GM10248 (cell line): ENCODE results near the gene SLC25A13.
A peak's percentile ranks its signal among the peaks of the same experiment; 100 is the strongest.
"Not testable (repeated sequence)": the region's sequence is repeated elsewhere in the genome, so short reads cannot be mapped to it uniquely, and the experiment has no call there.

ENCODE experiments used
- CTCF ChIA-PET: fragments of 300-600 bp; sonication (Branson Sonifier 250); formaldehyde crosslinking; extraction: SDS; loops from one replicate; lab custom pipeline; 2021; ENCODE audit warnings: antibody characterized with exemption; lab: Yijun Ruan, JAX
- POLR2A ChIA-PET: fragments of 350-650 bp; sonication (Branson Sonifier 250); formaldehyde crosslinking; extraction: SDS; loops from one replicate; lab custom pipeline; 2020; ENCODE audit warnings: antibody characterized with exemption; lab: Yijun Ruan, JAX
- DNase-seq: peaks from one replicate; pipeline ENCODE4 v3.0.0; 2012; ENCODE audit errors: extremely low spot score
- CTCF ChIP-seq: IDR thresholded peaks from 2 replicates; pipeline ENCODE4 v1.5.1; 2012; ENCODE audit warnings: mild to moderate bottlenecking, low read depth; ENCODE audit errors: extremely low read depth, missing control alignments, control extremely low read depth

Gene SLC25A13

GRCh38 chr7:96327429-96327828, 5.5 kb upstream of the SLC25A13 start:
- ChIA-PET CTCF (interaction anchor here (1.2 kb wide), 1 partner anchor 252 kb away, joined by 3 read pairs; no protein-coding TSS in a partner anchor), POLR2A (no interaction called here)
- TF ChIP-seq CTCF, result no peak
- no peak for DNase-seq

- DNase-seq, POLR2A ChIA-PET: not testable (repeated sequence)
- CTCF ChIA-PET, result interaction anchor here (1.2 kb wide), 1 partner anchor 252 kb away, joined by 3 read pairs; no protein-coding TSS in a partner anchor
Observed at GRCh38 chr7:96326752-96327151, 4.9 kb upstream of the SLC25A13 start.

GRCh38 chr7:96322847-96323461, 1.1 kb upstream of the SLC25A13 start:
- DNase-seq, result no peak
- CTCF ChIA-PET, result no interaction called here
- TF ChIP-seq CTCF, result no peak
- POLR2A ChIA-PET, result no interaction called here

- CTCF ChIA-PET, result no interaction called here
- POLR2A ChIA-PET, result no interaction called here
- DNase-seq, result no peak
- no peak for TF ChIP-seq CTCF
Observed at GRCh38 chr7:96322373-96322695, 436 bp upstream of the SLC25A13 start.

GRCh38 chr7:96321031-96321657, 754 bp downstream of the SLC25A13 start:
- no peak for TF ChIP-seq CTCF
- CTCF ChIA-PET, result no interaction called here
- POLR2A ChIA-PET, result no interaction called here
- peak; percentile 29 for DNase-seq

- DNase-seq, result peak; percentile 50
- ChIA-PET CTCF (interaction anchor here (1.3 kb wide), 1 partner anchor 9 kb away, joined by 3 read pairs; no protein-coding TSS in a partner anchor), POLR2A (no interaction called here)
- no peak for TF ChIP-seq CTCF
Observed at GRCh38 chr7:96320442-96320841, 1.5 kb downstream of the SLC25A13 start.

- POLR2A ChIA-PET, result no interaction called here
- DNase-seq, result no peak
- CTCF ChIA-PET, result interaction anchor here (0.9 to 1.3 kb wide), 3 partner anchors 10 to 41 kb away, joined by 3 read pairs; no protein-coding TSS in a partner anchor
- TF ChIP-seq CTCF, result no peak
Observed at GRCh38 chr7:96319439-96319838, 2.5 kb downstream of the SLC25A13 start.
